H1 (cell line): ENCODE measurements around the gene RANBP17. TPM values are rescaled to one million over a fixed set of nuclear protein-coding genes. Genes with fewer than 3 reads are reported as not detected.

ENCODE experiments used
- CTCF ChIA-PET: fragments of 300-600 bp; sonication (Branson Sonifier 250); formaldehyde crosslinking; loops from one replicate; lab custom pipeline; 2021; ENCODE audit not compliant: partially characterized antibody; lab: Charles Lee
- POLR2A ChIA-PET: fragments of 300-600 bp; sonication (Branson Sonifier 250); formaldehyde crosslinking; loops from one replicate; lab custom pipeline; 2021; ENCODE audit warnings: inconsistent platforms; ENCODE audit not compliant: partially characterized antibody; lab: Charles Lee
- DNase-seq, 2 experiments: peaks; one replicate each; pipeline versions ENCODE4 v3.0.0 to v3.0.0-alpha.2; 2010 to 2022; ENCODE audit warnings: low spot score in 2 of 2, low read depth in 1 of 2, mixed read lengths in 1 of 2
- FAIRE-seq: peaks from 2 replicates; lab custom pipeline; 2011; peaks lifted over from hg19 to GRCh38; lab: Jason Lieb, UNC
- H2AFZ ChIP-seq: 2 replicates; pipeline ENCODE4 v1.8.1; 2012; ENCODE audit warnings: low read length, inconsistent platforms
- H2AK5ac ChIP-seq: 2 replicates; pipeline ENCODE4 v1.6.1; 2013; ENCODE audit warnings: low read depth, low read length
- H2BK120ac ChIP-seq: replicated peaks from 2 replicates; pipeline ENCODE3; 2013; ENCODE audit warnings: low read depth, low read length, inconsistent platforms
- H2BK12ac ChIP-seq: 2 replicates; pipeline ENCODE4 v1.6.1; 2013; ENCODE audit warnings: low read depth, low read length
- H2BK15ac ChIP-seq: 2 replicates; pipeline ENCODE4 v1.6.1; 2013; ENCODE audit warnings: low read length
- H2BK20ac ChIP-seq: 2 replicates; pipeline ENCODE4 v1.6.1; 2013; ENCODE audit warnings: low read length
- H2BK5ac ChIP-seq: 2 replicates; pipeline ENCODE4 v1.6.1; 2013; ENCODE audit warnings: low read depth, low read length
- H3K14ac ChIP-seq: 2 replicates; pipeline ENCODE4 v1.6.1; 2013; ENCODE audit warnings: inconsistent platforms; ENCODE audit not compliant: insufficient read length
- H3K18ac ChIP-seq: 2 replicates; pipeline ENCODE4 v1.6.1; 2013; ENCODE audit warnings: low read length; ENCODE audit errors: extremely low read depth
- H3K23ac ChIP-seq: 2 replicates; pipeline ENCODE4 v1.6.1; 2013; ENCODE audit warnings: inconsistent platforms; ENCODE audit not compliant: insufficient read length
- H3K23me2 ChIP-seq: 2 replicates; pipeline ENCODE4 v1.6.1; 2013; ENCODE audit warnings: low read depth, low read length
- H3K27ac ChIP-seq: 2 replicates; pipeline ENCODE4 v1.6.1; 2011; ENCODE audit warnings: low read depth, low read length, inconsistent platforms
- H3K27me3 ChIP-seq, 4 experiments: replicated peaks in 1 of 4; 1 replicate in 1 of 4; 2 replicates in 3 of 4; pipeline versions ENCODE4 v1.6.1 to v1.8.1; 2011 to 2013; ENCODE audit warnings: low read length in 3 of 4, mild to moderate bottlenecking in 3 of 4, inconsistent platforms in 2 of 4, mixed read lengths in 2 of 4, moderate library complexity in 1 of 4; ENCODE audit not compliant: control insufficient read depth in 3 of 4, insufficient read depth in 3 of 4; ENCODE audit errors: extremely low read depth in 1 of 4
- H3K36me3 ChIP-seq, 4 experiments: 2 replicates each; pipeline versions ENCODE4 v1.6.1 to v1.8.1; 2011 to 2013; ENCODE audit warnings: mild to moderate bottlenecking in 4 of 4, low read length in 3 of 4, moderate library complexity in 2 of 4, control low read depth in 1 of 4, inconsistent platforms in 1 of 4; ENCODE audit not compliant: insufficient read depth in 4 of 4, control insufficient read depth in 2 of 4
- H3K4ac ChIP-seq: replicated peaks from 2 replicates; pipeline ENCODE3; 2013; ENCODE audit warnings: low read length, low read depth, mixed read lengths, inconsistent platforms; ENCODE audit not compliant: insufficient read length
- H3K4me1 ChIP-seq, 4 experiments: replicated peaks in 1 of 4; 1 replicate in 1 of 4; 2 replicates in 3 of 4; pipeline versions ENCODE4 v1.6.1 to v1.8.1; 2011 to 2013; ENCODE audit warnings: low read length in 3 of 4, inconsistent platforms in 2 of 4, mixed read lengths in 1 of 4; ENCODE audit not compliant: insufficient read depth in 4 of 4, control insufficient read depth in 3 of 4
- H3K4me2 ChIP-seq, 2 experiments: 2 replicates each; pipeline versions ENCODE4 v1.6.1 to v1.8.1; 2011 to 2013; ENCODE audit warnings: low read depth in 2 of 2, low read length in 2 of 2, control low read depth in 1 of 2, inconsistent platforms in 1 of 2, mild to moderate bottlenecking in 1 of 2; ENCODE audit not compliant: insufficient read depth in 1 of 2
- H3K4me3 ChIP-seq, 4 experiments: fragments of 200-600, 300-600 bp in 1 of 4; sonication (generic), shearing (Covaris generic), sonication (Bioruptor Twin) in 1 of 4; 2 replicates each; pipeline versions ENCODE4 v1.5.1 to v1.8.1; 2011 to 2016; ENCODE audit warnings: low read length in 4 of 4, low read depth in 3 of 4, control low read depth in 2 of 4, inconsistent platforms in 2 of 4, mild to moderate bottlenecking in 2 of 4, mixed read lengths in 1 of 4, moderate library complexity in 1 of 4; ENCODE audit not compliant: insufficient read depth in 2 of 4; ENCODE audit errors: extremely low read depth in 1 of 4
- H3K56ac ChIP-seq: replicated peaks from 2 replicates; pipeline ENCODE3; 2013; ENCODE audit warnings: low read depth, mild to moderate bottlenecking, mixed read lengths, low read length, inconsistent platforms; ENCODE audit not compliant: insufficient read length
- H3K79me1 ChIP-seq: 2 replicates; pipeline ENCODE4 v1.6.1; 2013; ENCODE audit warnings: low read depth, low read length, control low read depth
- H3K79me2 ChIP-seq, 2 experiments: 2 replicates each; pipeline versions ENCODE4 v1.6.1 to v1.8.1; 2012 to 2013; ENCODE audit warnings: low read length in 2 of 2, mild to moderate bottlenecking in 2 of 2, inconsistent platforms in 1 of 2; ENCODE audit not compliant: insufficient read depth in 2 of 2, control insufficient read depth in 1 of 2
- H3K9ac ChIP-seq, 4 experiments: replicated peaks in 1 of 4; 1 replicate in 1 of 4; 2 replicates in 3 of 4; pipeline versions ENCODE4 v1.6.1 to v1.8.1; 2011 to 2013; ENCODE audit warnings: low read depth in 3 of 4, low read length in 3 of 4, control low read depth in 2 of 4, mild to moderate bottlenecking in 2 of 4, moderate library complexity in 2 of 4, inconsistent platforms in 1 of 4; ENCODE audit errors: extremely low read depth in 1 of 4
- H3K9me3 ChIP-seq, 2 experiments: 2 replicates each; pipeline versions ENCODE4 v1.6.1 to v1.8.1; 2012 to 2013; ENCODE audit warnings: mild to moderate bottlenecking in 2 of 2, moderate library complexity in 2 of 2, control low read depth in 1 of 2, inconsistent platforms in 1 of 2, low read depth in 1 of 2, low read length in 1 of 2, mixed read lengths in 1 of 2; ENCODE audit not compliant: insufficient read depth in 2 of 2
- H4K20me1 ChIP-seq, 2 experiments: replicated peaks in 1 of 2; 2 replicates each; pipeline versions ENCODE3 to v1.8.1; 2011 to 2013; ENCODE audit warnings: inconsistent platforms in 2 of 2, low read length in 2 of 2, mild to moderate bottlenecking in 1 of 2; ENCODE audit not compliant: insufficient read depth in 2 of 2, control insufficient read depth in 1 of 2
- H4K5ac ChIP-seq: 2 replicates; pipeline ENCODE4 v1.6.1; 2013; ENCODE audit warnings: low read length, low read depth, mixed read lengths, inconsistent platforms; ENCODE audit not compliant: insufficient read length
- H4K8ac ChIP-seq: 2 replicates; pipeline ENCODE4 v1.8.0; 2013; ENCODE audit warnings: mild to moderate bottlenecking, moderate library complexity, low read length, inconsistent platforms; ENCODE audit not compliant: insufficient read depth; ENCODE audit errors: extremely low read depth
- H4K91ac ChIP-seq: replicated peaks from 2 replicates; pipeline ENCODE3; 2013; ENCODE audit warnings: low read length, mixed read lengths, inconsistent platforms; ENCODE audit not compliant: insufficient read length
- BRCA1 ChIP-seq: IDR thresholded peaks from 2 replicates; pipeline ENCODE4 v1.6.1; 2012; ENCODE audit warnings: low read depth, low read length, improper control_type of control experiment
- HDAC2 ChIP-seq, 2 experiments: fragments of 300-600 bp in 1 of 2; sonication (generic) in 1 of 2; IDR thresholded peaks; 2 replicates each; pipeline ENCODE4 v1.6.1; 2011 to 2012; ENCODE audit warnings: low read depth in 2 of 2, low read length in 2 of 2, mild to moderate bottlenecking in 2 of 2, moderate library complexity in 2 of 2, borderline replicate concordance in 1 of 2, inconsistent platforms in 1 of 2
- HDAC6 ChIP-seq: IDR thresholded peaks from one replicate; pipeline ENCODE4 v1.7.1; 2012; ENCODE audit warnings: low read depth, mild to moderate bottlenecking, inconsistent platforms, low read length, moderate library complexity
- SIN3A ChIP-seq, 2 experiments: IDR thresholded peaks in 1 of 2; conservative IDR thresholded peaks in 1 of 2; 2 replicates each; pipeline ENCODE4 v1.6.1; 2011 to 2012; ENCODE audit warnings: low read length in 2 of 2, improper control_type of control experiment in 1 of 2, low read depth in 1 of 2, mild to moderate bottlenecking in 1 of 2
- SIX5 ChIP-seq: IDR thresholded peaks from 2 replicates; pipeline ENCODE4 v1.6.1; 2011; ENCODE audit warnings: mild to moderate bottlenecking, low read depth, low read length
- SP1 ChIP-seq: IDR thresholded peaks from 2 replicates; pipeline ENCODE4 v1.6.1; 2011; ENCODE audit warnings: low read depth, low read length
- TAF1 ChIP-seq: IDR thresholded peaks from 2 replicates; pipeline ENCODE4 v1.6.1; 2011; ENCODE audit warnings: mild to moderate bottlenecking, low read depth, low read length
- polyA plus RNA-seq, 7 experiments: library from polyadenylated mRNA; depleted of rRNA in 3 of 7; stranded (reverse) in 5 of 7; unstranded in 2 of 7; fragments of >200 nt in 5 of 7; fragments of 200-250 nt in 2 of 7; gene quantifications; 1 replicate in 5 of 7; 2 replicates in 1 of 7; 4 replicates in 1 of 7; pipeline versions ENCODE4 v1.2.1 to v1.2.3, GENCODE V29; 2011 to 2013; ENCODE audit warnings: missing spikeins in 2 of 7, mixed read lengths in 2 of 7
- total RNA-seq: library from RNA; stranded (reverse); fragmentation: NEBNext Ultra II Directional; extraction: Animal tissue kit (Norgen Biotek cat#: 25700); gene quantifications from 2 replicates; pipeline ENCODE4 v1.2.1, GENCODE V29; 2021

RANBP17 gene
- total and polyA plus RNA-seq, 2 of the 8 experiments (the other 6 are each of a cell fraction or from before 2014, with no cell fraction given): 8.6 to 21.3 TPM

DNA sequence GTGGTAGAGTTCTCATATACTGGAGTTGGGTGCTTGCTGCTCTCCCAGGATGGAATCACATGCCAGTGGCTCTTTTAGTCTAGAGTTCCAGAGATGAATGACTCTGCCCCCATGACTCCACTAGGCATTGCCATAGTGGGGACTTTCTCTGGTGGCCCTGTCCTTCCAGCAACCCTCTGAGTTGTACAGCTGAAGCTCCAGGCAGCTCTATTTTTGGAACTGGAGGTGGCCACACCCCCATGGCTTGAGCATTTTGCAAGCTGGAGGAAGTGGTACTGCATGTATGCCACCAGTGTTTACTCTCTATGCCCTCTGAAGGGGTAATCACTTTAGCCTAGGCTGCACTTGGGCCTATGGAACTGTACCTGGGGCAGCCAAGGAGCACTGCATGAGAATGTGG lies 112.6 kb downstream of the RANBP17 start:
- Histone ChIP-seq H4K91ac (no peak overlapping the region), H4K8ac (no peak overlapping the region), H3K36me3 (peaks cover 0 to 5% (median 0%) of the 10 kb centered on the region in 4 experiments; a peak in 3 of 8 replicates), H2AFZ (no peak overlapping the region), H2BK15ac (no peak overlapping the region), H3K9ac (no peak overlapping the region), H2BK20ac (no peak overlapping the region), H3K4me2 (no peak overlapping the region), H3K23ac (no peak overlapping the region), H4K20me1 (no peaks in the 10 kb centered on the region), H3K14ac (no peak overlapping the region), H3K56ac (no peak overlapping the region), H2BK120ac (no peak overlapping the region), H2BK5ac (no peak overlapping the region), H3K27ac (no peak overlapping the region), H3K79me1 (no peaks in the 10 kb centered on the region), H3K9me3 (peaks cover 5 to 7% of the 10 kb centered on the region in 2 experiments; a peak in 3 of 4 replicates), H3K27me3 (no peaks in the 10 kb centered on the region), H2BK12ac (no peak overlapping the region), H3K79me2 (no peaks in the 10 kb centered on the region), H4K5ac (no peak overlapping the region), H3K23me2 (no peaks in the 10 kb centered on the region), H3K4me3 (no peak overlapping the region), H3K4me1 (no peaks in the 10 kb centered on the region), H3K4ac (no peak overlapping the region), H2AK5ac (no peak overlapping the region), H3K18ac (no peak overlapping the region)
- DNase-seq (no peak), FAIRE-seq (no peak)
- no peak for TF ChIP-seq SP1
- no peak for TF ChIP-seq HDAC2 (IDR thresholded peaks at IDR 0.05; ENCODE audit: borderline replicate concordance in 1 of 2, low read depth in 2 of 2, low read length in 2 of 2)
- no peak for TF ChIP-seq SIX5
- TF ChIP-seq HDAC6: no peak
- TF ChIP-seq BRCA1: no peak
- no peak for TF ChIP-seq TAF1
- TF ChIP-seq SIN3A (conservative IDR thresholded peaks at IDR 0.05 in 1 of 2, IDR thresholded peaks at IDR 0.05 in 1 of 2; ENCODE audit: low read depth in 1 of 2, low read length in 2 of 2): no peak
- POLR2A ChIA-PET: no interaction called here
- CTCF ChIA-PET: no interaction called here
